Right lobe of liver (tissue), 6 donors: ENCODE results near the gene CDH7. TPM values are rescaled to one million over a fixed set of nuclear protein-coding genes. Genes with fewer than 3 reads are reported as not detected.

Experiments
- ATAC-seq, 4 donors: fragments of 200-7000 bp; cut with Tn5 transposase; one replicate each; pipeline ENCODE4 v1.9.1; 2020; ENCODE audit warnings: mild to moderate bottlenecking in 4 of 4, moderate library complexity in 4 of 4
- DNase-seq, 3 donors: peaks; one replicate each; pipeline ENCODE4 v3.0.0-alpha.2; 2020
- H3K27ac ChIP-seq, 3 donors: fragments of 200-600 bp; one replicate each; pipeline ENCODE4 v1.8.0; 2022
- H3K27me3 ChIP-seq, 2 donors: fragments of 200-600 bp; one replicate each; pipeline ENCODE4 v1.8.0; 2022
- H3K36me3 ChIP-seq, 4 donors: fragments of 200-600 bp; sonication (generic) in 1 of 4; one replicate each; pipeline versions ENCODE4 v1.5.1 to v1.8.0; 2017 to 2022; ENCODE audit warnings: control low read depth in 1 of 4
- H3K4me1 ChIP-seq, 4 donors: fragments of 200-600 bp; sonication (generic) in 1 of 4; one replicate each; pipeline versions ENCODE4 v1.5.1 to v1.8.0; 2017 to 2022; ENCODE audit warnings: control low read depth in 1 of 4
- H3K4me3 ChIP-seq, 3 donors: fragments of 200-600 bp; one replicate each; pipeline ENCODE4 v1.8.0; 2022
- H3K9me3 ChIP-seq, 4 donors: fragments of 200-600 bp; sonication (generic) in 1 of 4; one replicate each; pipeline versions ENCODE4 v1.5.1 to v1.8.0; 2017 to 2022; ENCODE audit warnings: control low read depth in 1 of 4
- CTCF ChIP-seq, 4 donors: fragments of 200-600 bp in 3 of 4; fragments of 450-650 bp in 1 of 4; IDR thresholded peaks; one replicate each; pipeline versions ENCODE4 v1.5.1 to v1.8.0; 2016 to 2022; ENCODE audit warnings: antibody characterized with exemption in 4 of 4, mild to moderate bottlenecking in 2 of 4
- POLR2A ChIP-seq: fragments of 450-650 bp; IDR thresholded peaks from one replicate; pipeline ENCODE4 v1.6.1; 2017; ENCODE audit warnings: antibody characterized with exemption, mild to moderate bottlenecking
- WGBS: methylation state at CpG from one replicate; pipeline ENCODE4 v1.1.6; 2018; ENCODE audit warnings: low coverage, low lambda C conversion rate; ENCODE audit not compliant: insufficient coverage; ENCODE audit errors: missing lambda C conversion rate; 5-methylcytosine and 5-hydroxymethylcytosine counted together
- intact Hi-C, 2 donors: fragments of 100-400 bp; cut with DNase I; formaldehyde crosslinking; loops; one replicate each; pipeline versions ENCODE4 v1.11.2 to v1.14.1; 2022
- total RNA-seq, 6 experiments: library from RNA; depleted of rRNA in 2 of 6; stranded (reverse); fragments of >200 nt in 2 of 6; fragmentation: NEBNext Ultra II Directional in 3 of 6; extraction: Animal tissue kit (Norgen Biotek cat#: 25700) in 3 of 6; gene quantifications; one replicate each; pipeline versions ENCODE4 v1.1.0 to v1.2.4, GENCODE V29; 2016 to 2023
- donor health status: DM: no; HTN: yes; CAD: no.
- donor health status: DM: no; HTN: no; CAD: no.
- donor health status: DM: no; HTN: no; CAD: no.
- donor health status: DM: no; HTN: yes; CAD: no.
- donor health status: DM: no; HTN: yes; CAD: no.

Gene CDH7
- total RNA-seq, 6 experiments from 2014 or later, result not detected

- H3K4me3 ChIP-seq, result no peak overlapping the region
- H3K9me3 ChIP-seq, result no peaks in the 10 kb centered on the region
- DNase-seq (no peak), ATAC-seq (no peak)
- H3K4me1 ChIP-seq, result no peaks in the 10 kb centered on the region
- H3K27ac ChIP-seq, result no peak overlapping the region
- TF ChIP-seq POLR2A, result no peak
- TF ChIP-seq CTCF (IDR thresholded peaks at IDR 0.05), result no peak
- WGBS, result 22% methylated on average over 1 of the region's 1 CpG
- no peaks in the 10 kb centered on the region for H3K36me3 ChIP-seq
- no peaks in the 10 kb centered on the region for H3K27me3 ChIP-seq
- intact Hi-C loops, result no loop called here
Observed at GRCh38 chr18:65901522-65901921, 150.7 kb downstream of the CDH7 start.

GRCh38 chr18:65906621-65907034 lies 155.8 kb downstream of the CDH7 start:
- no peak for DNase-seq
- Histone ChIP-seq H3K9me3 (no peaks in the 10 kb centered on the region), H3K4me3 (no peak overlapping the region), H3K4me1 (no peaks in the 10 kb centered on the region), H3K36me3 (no peaks in the 10 kb centered on the region), H3K27me3 (no peaks in the 10 kb centered on the region), H3K27ac (no peak overlapping the region)
- ATAC-seq, result no peak
- intact Hi-C loops, result no loop called here
- TF ChIP-seq CTCF (IDR thresholded peaks at IDR 0.05) (no peak), POLR2A (no peak)
- 82% methylated on average over 1 of the region's 1 CpG for WGBS

- H3K4me1 ChIP-seq, result no peaks in the 10 kb centered on the region
- no peak overlapping the region for H3K4me3 ChIP-seq
- TF ChIP-seq POLR2A, result no peak
- TF ChIP-seq CTCF (IDR thresholded peaks at IDR 0.05), result no peak
- DNase-seq (no peak), ATAC-seq (no peak)
- no peaks in the 10 kb centered on the region for H3K9me3 ChIP-seq
- intact Hi-C loops, result no loop called here
- H3K36me3 ChIP-seq, result no peaks in the 10 kb centered on the region
- H3K27me3 ChIP-seq, result no peaks in the 10 kb centered on the region
- WGBS, result 41% methylated on average over 2 of the region's 2 CpGs
- H3K27ac ChIP-seq, result no peak overlapping the region
Observed at GRCh38 chr18:65907281-65907680, 156.5 kb downstream of the CDH7 start.

- no peaks in the 10 kb centered on the region for H3K36me3 ChIP-seq
- 62% methylated on average over 3 of the region's 3 CpGs for WGBS
- no peak overlapping the region for H3K4me3 ChIP-seq
- no peak overlapping the region for H3K27ac ChIP-seq
- H3K4me1 ChIP-seq, result no peaks in the 10 kb centered on the region
- ATAC-seq (no peak), DNase-seq (no peak)
- no peaks in the 10 kb centered on the region for H3K27me3 ChIP-seq
- intact Hi-C loops, result no loop called here
- no peaks in the 10 kb centered on the region for H3K9me3 ChIP-seq
- TF ChIP-seq POLR2A (no peak), CTCF (IDR thresholded peaks at IDR 0.05) (no peak)
Observed at GRCh38 chr18:65919018-65919417, 168.2 kb downstream of the CDH7 start.

- H3K4me1 ChIP-seq, result no peaks in the 10 kb centered on the region
- H3K27me3 ChIP-seq, result no peaks in the 10 kb centered on the region
- H3K4me3 ChIP-seq, result no peak overlapping the region
- no peaks in the 10 kb centered on the region for H3K9me3 ChIP-seq
- ATAC-seq, result no peak
- no peak for TF ChIP-seq CTCF (IDR thresholded peaks at IDR 0.05)
- 47% methylated on average over 3 of the region's 3 CpGs for WGBS
- H3K27ac ChIP-seq, result no peak overlapping the region
- H3K36me3 ChIP-seq, result no peaks in the 10 kb centered on the region
- intact Hi-C loops, result no loop called here
- no peak for DNase-seq
Observed at GRCh38 chr18:65919663-65920062, 168.9 kb downstream of the CDH7 start.
